Pons (tissue), 1 donor: ENCODE measurements around the gene ZNF280D.
"Not testable (repeated sequence)": the region's sequence is repeated elsewhere in the genome, so short reads cannot be mapped to it uniquely, and the experiment has no call there.

Experiments used
- DNase-seq: peaks from one replicate; pipeline ENCODE4 v3.0.0-alpha.2; 2016; ENCODE audit warnings: low spot score

Gene ZNF280D, protein sequence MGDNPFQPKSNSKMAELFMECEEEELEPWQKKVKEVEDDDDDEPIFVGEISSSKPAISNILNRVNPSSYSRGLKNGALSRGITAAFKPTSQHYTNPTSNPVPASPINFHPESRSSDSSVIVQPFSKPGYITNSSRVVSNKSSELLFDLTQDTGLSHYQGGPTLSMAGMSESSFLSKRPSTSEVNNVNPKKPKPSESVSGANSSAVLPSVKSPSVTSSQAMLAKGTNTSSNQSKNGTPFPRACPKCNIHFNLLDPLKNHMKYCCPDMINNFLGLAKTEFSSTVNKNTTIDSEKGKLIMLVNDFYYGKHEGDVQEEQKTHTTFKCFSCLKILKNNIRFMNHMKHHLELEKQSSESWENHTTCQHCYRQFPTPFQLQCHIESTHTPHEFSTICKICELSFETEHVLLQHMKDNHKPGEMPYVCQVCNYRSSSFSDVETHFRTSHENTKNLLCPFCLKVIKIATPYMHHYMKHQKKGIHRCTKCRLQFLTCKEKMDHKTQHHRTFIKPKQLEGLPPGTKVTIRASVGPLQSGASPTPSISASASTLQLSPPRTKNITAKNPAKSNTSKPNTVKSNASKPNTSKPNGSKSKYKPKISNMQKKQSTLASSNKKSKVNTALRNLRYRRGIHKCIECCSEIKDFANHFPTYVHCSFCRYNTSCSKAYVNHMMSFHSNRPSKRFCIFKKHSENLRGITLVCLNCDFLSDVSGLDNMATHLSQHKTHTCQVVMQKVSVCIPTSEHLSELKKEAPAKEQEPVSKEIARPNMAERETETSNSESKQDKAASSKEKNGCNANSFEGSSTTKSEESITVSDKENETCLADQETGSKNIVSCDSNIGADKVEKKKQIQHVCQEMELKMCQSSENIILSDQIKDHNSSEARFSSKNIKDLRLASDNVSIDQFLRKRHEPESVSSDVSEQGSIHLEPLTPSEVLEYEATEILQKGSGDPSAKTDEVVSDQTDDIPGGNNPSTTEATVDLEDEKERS

DNA sequence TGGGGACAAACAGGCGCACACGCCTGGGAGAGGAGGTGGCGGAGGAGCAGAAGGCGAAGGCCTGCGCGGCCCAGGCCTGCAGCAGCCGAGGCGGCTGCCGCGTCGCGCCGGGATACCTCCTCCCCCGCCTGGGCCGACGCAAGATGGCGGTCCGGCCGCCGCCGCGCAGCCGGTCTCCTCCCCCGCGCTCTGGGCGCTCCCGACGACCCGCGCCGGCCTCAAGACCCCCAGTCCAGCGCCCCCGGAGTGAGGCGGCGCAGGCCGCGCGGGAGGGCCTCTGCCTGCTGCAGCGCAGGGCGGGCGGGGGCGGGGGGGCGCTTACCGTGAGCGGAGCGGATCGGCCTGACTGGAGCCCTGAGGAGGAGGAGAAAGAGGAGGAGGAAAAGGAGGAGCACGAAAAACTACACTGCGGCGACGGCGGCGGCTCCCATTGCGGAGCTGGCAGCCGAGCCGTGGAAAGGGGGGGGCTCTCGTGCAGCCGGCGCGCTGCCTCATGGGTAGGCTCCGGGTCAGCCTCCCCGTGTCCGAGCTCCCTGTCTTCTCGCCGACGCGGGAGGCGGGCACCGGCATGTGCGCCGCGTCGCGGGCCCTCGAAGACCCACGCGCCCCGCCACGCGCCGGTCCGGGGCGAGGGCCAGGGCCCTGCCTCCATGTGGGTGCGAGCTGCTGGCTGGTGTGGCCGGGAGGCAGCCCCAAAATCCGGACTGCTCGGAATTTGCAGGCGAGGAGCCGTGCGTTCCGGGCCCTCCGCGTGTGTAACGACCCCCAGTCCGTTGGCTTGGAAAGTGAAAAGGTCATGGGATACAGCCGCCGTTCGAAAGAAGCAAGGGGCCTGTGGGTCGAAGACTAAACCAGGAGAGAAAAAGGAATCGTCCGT lies at the start of gene ZNF280D:
Gene ZNF280D (minus strand): TSS at position 374 of the 877 bp plus-strand sequence. CDS start 26,400 bp downstream, outside the sequence.
- DNase-seq: peak; percentile 76

DNA sequence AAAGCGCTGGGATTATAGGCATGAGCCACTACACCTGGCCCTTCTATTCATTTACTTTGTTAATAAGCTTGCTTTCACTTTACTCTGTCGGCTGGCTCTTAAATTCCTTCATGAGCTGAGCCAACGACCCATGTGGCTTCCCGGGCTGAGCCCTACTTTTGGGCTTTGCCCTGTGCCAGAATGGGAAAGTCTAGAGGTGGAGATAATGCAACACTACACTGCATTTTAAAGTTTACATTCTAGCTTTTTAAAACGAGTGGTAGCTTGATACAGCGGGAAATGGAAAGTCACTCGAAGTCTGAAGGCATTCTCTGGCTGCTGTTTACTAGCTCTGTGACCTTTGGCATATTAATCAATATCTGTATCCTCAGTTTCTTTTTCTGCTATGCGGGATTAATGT lies 49.0 kb upstream of the ZNF280D start:
- DNase-seq: no peak

DNA sequence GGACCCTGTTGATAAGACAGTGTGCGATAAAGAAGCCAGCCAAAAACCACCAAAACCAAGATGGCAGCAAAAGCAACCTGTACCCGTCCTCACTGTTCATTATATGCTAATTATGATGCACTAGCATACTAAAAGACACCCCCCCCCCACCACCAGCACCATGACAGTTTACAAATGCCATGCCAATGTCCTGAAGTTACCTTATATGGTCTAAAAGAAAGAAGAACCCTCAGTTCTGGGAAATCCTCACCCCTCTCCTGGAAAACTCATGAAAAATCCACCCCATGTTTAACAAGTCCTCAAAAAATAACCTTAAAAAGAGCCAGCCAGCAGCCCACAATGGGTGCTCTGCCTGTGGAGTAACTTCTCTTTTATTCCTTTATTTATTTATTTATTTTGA lies 48.4 kb upstream of the ZNF280D start:
- no peak for DNase-seq

DNA sequence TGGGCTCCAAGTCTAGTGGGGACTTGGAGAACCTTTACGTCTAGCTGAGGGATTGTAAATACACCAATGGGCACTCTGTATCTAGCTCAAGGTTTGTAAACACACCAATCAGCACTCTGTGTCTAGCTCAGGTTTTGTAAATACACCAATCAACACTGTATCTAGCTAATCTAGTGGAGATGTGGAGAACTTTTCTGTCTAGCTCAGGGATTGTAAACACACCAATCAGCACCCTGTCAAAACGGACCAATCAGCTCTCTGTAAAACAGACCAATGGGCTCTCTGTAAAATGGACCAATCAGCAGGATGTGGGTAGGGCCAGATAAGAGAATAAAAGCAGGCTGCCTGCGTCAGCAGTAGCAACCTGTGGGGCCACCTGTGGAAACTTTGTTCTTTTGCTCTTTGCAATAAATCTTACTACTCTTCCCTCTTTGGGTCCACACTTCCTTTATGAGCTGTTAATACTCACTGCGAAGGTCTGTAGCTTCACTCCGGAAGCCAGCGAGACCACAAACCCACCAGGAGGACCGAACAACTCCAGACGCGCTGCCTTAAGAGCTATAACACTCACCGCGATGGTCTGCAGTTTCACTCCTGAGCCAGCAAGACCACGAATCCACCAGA lies 46.9 kb upstream of the ZNF280D start:
- not testable (repeated sequence) for DNase-seq

DNA sequence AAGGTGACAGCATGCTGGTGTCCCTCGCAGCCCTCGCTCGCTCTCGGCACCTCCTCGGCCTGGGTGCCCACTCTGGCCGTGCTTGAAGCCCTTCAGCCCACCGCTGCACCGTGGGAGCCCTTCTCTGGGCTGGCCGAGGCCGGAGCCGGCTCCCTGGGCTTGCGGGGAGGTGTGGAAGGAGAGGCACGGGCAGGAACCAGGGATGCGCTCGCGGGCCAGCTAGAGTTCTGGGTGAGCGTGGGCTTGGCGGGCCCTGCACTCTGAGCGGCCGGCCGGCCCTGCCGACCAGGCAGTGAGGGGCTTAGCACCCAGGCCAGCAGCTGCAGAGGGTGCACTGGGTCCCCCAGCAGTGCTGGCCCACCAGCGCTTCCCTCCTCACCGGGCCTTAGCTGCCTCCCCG lies 46.1 kb upstream of the ZNF280D start:
- DNase-seq: not testable (repeated sequence)

DNA sequence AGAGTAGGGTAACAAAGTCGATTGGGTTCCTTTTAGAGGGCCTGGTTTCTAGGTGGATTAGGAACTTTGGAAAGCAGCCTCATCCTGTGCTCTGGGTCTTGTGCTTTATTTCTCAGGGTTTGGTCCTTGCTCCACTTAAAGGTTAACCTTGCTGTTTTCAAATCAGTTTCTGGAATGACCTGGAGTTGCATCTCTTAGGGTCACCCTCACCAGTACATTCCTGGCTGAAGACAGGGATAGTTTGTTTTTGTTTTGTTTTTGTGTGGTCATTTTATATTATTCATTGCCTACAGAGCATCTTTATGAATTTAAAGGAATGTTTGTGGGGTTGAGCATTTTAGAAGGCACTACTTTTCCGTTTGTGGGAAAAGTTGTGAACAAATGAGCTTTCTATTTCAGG lies 45.5 kb upstream of the ZNF280D start:
- no peak for DNase-seq

DNA sequence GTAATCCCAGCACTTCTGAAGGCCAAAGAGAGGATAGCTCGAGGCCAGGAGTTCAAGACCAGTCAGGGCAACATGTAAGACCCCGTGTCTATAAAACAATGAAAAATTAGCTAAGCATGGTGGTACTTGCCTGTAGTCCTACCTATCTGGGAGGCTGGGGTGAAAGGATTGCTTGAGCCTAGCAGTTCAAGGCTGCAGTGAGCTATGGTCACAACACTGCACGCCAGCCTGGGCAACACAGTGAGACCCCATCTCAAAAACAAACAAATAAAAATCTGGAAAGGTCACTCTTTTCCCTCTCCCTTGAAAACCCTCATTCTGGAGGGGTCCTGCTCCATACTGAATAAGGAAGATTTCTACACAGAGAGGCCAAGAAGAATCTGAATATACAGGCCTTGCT lies 43.5 kb upstream of the ZNF280D start:
- no peak for DNase-seq

DNA sequence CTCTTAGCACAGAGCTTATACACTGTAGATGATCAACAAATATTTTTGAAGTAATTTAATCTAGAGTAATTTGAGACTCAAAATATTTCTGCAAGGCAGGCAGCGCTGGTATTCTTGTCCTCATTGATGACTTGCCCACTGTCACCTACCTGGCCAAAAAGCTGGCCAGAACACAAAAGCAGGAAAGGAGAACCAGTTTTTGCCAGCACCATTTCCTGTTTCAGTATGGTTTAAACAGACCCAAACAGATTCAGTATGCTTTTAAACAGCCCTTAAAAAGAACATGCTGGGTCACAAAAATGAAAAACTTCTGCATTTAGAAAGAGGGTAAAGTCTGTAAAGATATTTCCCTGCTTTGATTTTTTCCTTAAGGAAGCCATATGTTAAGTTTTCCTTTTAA lies 42.3 kb upstream of the ZNF280D start:
- DNase-seq: no peak

DNA sequence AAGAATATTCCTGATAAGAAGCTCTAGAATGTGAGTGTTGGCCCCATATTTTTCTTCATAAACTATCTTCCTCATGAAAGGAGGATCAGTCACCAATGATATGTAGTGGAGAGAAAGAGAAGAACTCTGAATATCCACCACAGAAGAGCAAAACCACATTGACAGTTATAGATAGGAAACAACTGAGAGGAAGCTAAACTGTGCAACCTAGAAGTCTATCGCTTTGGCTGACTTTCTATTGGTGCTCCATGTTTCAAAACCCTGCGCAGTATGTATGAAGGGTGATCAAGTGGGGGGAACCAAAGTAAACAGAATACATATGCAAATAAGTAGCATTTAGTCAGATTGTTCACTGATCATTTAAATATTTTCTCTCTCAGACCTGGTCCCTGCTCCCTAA lies 41.0 kb upstream of the ZNF280D start:
- DNase-seq: no peak

DNA sequence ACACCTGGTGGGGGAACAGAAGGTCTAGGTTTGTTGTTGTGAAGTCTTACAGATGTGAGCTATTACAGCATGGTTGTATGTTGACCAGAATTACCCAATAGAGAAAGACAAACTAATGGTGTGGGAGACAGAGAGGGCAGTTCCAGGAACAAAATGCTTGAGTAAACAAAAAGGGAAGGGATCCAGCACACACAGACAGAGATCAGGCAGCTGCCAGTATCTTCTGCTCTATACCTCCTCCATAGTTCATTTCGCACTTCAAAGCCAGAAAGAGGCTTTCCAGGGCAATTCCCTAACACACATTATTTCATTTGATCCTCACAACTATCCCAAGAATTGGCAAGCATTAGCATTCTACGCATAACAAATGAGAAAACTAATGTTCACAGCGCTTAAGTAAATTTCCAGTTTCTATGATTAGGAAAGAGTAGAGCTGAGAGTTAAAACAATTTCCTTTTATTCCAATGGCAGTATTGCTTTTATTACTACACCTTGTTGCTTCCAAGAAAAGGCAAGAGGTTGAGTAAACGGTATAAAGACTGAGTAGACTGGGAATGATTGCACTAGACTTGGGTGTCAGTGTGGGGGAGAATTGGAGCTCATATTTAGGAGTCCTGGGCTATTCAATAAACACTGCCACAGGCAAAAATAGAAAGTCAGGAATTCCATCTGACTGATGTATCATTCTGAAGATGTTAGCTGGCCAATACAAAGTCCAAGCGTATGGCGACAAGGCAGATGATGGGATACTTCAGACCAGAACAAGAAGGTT lies 39.7 kb upstream of the ZNF280D start:
- no peak for DNase-seq

DNA sequence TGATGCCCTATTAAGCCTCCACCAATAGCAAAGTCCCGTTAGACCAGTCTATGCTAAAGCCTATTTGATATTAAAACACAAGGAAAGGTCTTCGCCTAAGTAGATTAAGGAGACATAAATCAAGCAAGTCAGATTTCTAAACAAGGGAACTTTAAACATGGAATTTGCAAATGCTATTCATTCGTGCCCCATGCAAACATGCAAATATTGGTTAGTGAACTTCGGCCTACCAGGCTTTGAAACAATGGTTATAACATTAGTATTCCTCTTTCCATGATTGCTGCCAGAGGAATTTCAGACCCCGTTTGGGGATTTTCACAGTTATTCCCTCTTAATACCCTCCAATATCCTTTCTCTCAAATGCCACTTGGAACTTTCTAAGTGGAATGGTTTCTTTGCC lies 36.9 kb upstream of the ZNF280D start:
- no peak for DNase-seq

DNA sequence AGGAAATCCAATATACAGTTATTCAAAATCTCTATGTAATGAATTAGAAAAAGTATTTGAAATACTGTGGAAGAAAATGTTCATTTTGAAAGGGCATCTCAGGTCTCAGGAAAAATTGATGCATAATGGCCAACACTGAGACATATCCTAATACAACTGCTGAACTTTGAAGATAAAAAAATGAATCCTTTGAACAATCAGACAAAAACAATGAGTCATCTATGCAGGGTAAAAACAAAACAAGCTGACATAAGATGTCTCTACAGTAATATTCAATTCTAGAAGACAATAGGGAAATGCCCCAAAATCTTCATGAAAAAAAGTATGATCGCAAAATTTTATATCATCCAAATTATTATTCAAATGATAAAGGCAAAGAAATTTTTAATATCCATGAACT lies 34.0 kb upstream of the ZNF280D start:
- no peak for DNase-seq

DNA sequence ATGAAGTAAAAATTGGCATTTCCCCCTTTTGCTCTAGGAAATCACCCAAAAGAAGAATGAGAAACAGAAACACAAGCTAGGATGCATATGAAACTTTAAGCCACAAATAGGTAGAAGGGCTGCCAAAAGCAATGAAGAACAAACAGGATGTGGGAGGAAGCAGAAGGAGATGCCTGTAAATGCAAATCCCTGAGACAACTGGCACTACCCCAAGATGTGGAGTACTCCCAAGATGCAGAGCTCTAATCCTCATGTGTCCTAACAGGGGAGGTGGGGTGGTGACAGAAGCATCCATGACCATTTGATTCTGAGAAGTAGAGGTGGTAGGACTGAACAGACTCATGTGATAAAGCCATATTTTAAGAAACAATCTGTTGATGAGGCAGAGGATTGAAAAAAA lies 31.9 kb upstream of the ZNF280D start:
- no peak for DNase-seq

DNA sequence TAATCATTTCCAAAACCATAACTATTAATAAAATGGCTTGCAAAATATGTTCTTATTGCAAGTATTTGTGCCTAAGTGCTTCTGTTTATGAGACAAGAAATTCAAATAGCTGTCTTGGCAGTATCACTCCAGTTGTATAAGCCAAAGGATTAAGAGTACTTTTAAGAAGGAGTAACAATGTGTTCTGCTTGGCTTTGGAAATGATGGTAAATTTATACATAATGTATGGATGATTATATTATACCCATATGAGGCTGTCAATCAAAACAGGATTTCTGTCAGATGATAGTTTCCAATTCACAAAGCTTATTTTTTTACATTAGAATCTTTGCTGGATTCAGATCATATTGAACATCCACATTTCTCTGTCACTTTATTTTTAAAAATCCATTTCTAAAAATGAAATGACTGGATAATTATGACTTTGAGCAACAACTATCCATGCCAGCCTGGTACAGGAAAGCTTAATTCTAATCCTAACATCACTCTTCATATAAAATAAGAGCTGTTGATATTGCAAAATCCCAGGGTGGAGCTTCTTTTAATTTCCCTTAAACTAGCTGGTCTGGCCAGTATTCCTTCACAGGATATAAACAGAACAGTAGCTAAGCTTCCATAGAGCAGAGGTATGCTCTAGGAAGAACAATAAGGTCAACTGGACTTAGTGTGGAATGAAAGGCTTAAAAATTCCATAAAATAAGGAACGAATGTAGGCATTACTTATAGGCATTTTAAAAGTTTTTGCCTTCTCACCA lies 30.0 kb upstream of the ZNF280D start:
- DNase-seq: no peak

DNA sequence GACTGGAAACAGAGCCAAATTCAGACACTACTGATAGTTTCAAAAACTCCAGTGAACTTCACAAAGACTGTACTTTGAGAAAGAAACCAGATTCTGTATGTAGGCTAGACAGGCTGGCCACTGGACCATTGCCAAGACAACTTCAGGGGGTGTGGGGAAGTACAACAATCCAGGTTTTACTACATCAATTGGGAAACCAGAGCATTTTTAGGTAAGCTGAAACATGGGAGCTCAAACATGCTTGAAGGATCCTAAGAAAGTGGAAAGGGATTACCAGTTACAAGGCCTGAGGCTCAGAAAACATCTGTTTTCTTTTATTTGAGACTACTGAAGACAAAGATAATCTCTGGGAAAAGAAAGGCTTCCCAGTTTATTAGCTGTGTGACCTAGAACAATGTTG lies 26.9 kb upstream of the ZNF280D start:
- DNase-seq: no peak

DNA sequence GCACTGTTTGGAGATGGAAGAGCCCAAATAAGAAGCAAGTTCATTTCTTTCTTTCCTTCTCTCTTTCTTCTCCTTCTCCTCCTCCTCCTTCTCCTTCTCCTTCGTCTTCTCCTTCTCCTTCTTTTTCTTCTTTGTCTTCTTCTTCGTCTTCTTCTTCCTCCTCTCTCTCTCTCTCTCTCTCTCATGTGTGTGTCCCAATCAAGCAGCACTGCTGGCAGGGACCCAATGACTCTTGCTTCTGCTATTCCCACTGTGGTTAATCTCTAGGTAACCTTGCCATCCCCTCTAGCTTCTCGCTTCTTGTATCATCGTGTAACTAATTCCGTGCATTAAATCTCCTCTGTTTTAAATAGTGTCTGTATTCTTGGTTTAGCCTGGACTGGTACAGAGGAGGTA lies 26.1 kb upstream of the ZNF280D start:
- peak; percentile 17 for DNase-seq

DNA sequence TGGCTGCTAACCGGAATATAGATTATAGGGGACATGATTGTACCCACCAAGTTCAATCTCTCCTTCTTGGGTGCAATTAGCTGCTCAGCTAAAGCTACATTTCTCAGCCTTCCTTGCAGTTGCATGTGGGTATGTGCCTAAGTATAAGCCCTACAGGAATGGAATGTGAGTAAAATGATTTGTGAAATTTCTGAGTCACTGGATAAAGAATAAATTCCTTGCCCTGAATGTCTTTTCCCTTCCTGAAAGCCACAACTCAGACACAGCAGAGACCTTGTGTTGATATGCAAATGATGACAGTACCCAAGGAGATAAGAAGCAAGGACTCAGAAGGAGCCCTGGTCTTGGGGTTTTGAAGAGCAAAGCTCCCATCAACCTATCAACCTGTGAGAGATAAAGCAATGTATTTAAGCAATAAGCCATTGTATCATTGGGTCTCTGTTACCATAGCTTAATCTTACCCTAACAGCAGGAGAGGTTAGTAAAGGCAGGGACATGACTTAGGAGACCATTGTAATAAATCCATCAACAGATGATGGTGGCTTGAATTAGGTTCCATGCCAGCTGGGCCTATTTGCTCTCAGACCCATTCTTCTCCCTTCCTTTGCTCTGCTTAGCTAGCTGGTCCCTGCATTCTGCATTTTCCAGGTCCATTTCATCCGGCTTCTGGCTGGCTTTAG lies 25.6 kb upstream of the ZNF280D start:
- DNase-seq: no peak

DNA sequence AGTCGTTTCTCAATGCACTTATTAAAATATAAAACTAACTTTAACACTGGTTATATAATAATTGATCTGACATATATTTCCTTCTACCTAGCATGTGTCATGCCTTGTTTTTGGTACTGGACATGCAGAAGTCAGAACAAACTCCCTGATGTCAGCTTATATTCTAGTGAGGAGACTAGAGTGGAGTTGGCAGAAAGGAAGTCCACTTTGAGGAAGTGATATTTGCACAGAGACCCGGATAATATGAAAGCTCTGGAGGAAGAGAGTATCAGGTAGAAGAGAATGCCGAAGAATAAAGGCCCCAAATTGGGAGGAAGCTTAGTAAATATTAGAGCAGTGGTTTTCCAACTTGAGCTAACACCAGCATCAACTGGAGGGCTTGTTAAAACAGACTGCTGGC lies 24.6 kb upstream of the ZNF280D start:
- DNase-seq: peak; percentile 43

DNA sequence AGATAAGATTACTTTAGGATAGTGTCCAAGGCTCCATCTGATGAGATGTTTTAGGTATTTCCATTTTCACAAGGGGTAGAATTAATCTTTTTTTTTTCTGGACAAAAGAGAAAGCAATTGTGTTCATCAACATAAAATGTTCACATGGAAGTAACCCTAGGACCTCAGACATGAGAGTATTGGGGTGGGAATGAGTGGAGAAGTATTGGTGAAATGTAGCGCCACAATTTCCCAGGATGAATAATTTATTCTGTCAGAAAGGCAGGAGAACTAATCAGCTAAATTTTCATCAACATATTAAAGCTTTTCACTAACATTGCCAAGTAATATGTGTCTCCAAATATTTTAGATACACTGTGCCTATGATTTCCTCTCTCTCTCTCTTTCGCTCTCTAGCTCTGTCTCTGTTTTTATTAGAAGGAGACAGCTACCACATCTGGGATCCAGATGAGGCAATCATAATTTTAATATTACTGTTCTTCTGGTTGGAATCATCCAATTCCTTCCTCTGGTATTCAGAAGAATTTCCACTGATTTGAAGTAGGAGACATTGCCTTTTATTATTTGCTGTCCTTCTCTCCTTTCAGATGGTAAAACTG lies 21.6 kb upstream of the ZNF280D start:
- DNase-seq: no peak
